Endothelial cell of umbilical vein (primary cell): ENCODE results near the gene PLEKHH1.
"Not testable (repeated sequence)": the region's sequence is repeated elsewhere in the genome, so short reads cannot be mapped to it uniquely, and the experiment has no call there.

Experiments used
- CTCF ChIP-seq, 2 donors: IDR thresholded peaks; 1 replicate in 1 of 2; 2 replicates in 1 of 2; pipeline ENCODE4 v1.5.1; 2011; ENCODE audit warnings: low read length in 2 of 2, mild to moderate bottlenecking in 2 of 2, moderate library complexity in 2 of 2, control low read depth in 1 of 2, inconsistent platforms in 1 of 2, low read depth in 1 of 2; ENCODE audit not compliant: insufficient read depth in 1 of 2; ENCODE audit errors: extremely low read depth in 1 of 2
- EZH2 ChIP-seq: IDR thresholded peaks from 2 replicates; pipeline ENCODE4 v1.6.1; 2012; ENCODE audit warnings: borderline replicate concordance, low read depth, mild to moderate bottlenecking, moderate library complexity, low read length, inconsistent platforms; ENCODE audit not compliant: severe bottlenecking
- JUN ChIP-seq: IDR thresholded peaks from 2 replicates; pipeline ENCODE4 v1.6.1; 2011; ENCODE audit warnings: borderline replicate concordance, low read depth; ENCODE audit not compliant: insufficient read length, insufficient read depth
- MAX ChIP-seq: IDR thresholded peaks from 2 replicates; pipeline ENCODE4 v1.6.1; 2011; ENCODE audit not compliant: insufficient read depth, insufficient read length
- MYC ChIP-seq: IDR thresholded peaks from one replicate; pipeline ENCODE4 v1.6.1; 2011; ENCODE audit warnings: mild to moderate bottlenecking, low read depth, low read length
- POLR2A ChIP-seq: IDR thresholded peaks from 2 replicates; pipeline ENCODE4 v1.6.1; 2012; ENCODE audit warnings: low read depth, mild to moderate bottlenecking, control low read depth, low read length
- POLR2AphosphoS5 ChIP-seq: IDR thresholded peaks from 2 replicates; pipeline ENCODE4 v1.6.1; 2012; ENCODE audit warnings: low read depth, mild to moderate bottlenecking, control low read depth, low read length, moderate library complexity; ENCODE audit not compliant: insufficient read depth

GRCh38 chr14:67542620-67543019 lies 9.5 kb downstream of the PLEKHH1 start:
- TF ChIP-seq MYC; CTCF (IDR thresholded peaks at IDR 0.05; ENCODE audit: extremely low read depth in 1 of 2, insufficient read depth in 1 of 2, low read depth in 1 of 2, low read length in 2 of 2); POLR2A; POLR2AphosphoS5; EZH2; MAX; JUN: not testable (repeated sequence)
